GM19468 (cell line): ENCODE data around the gene ZC3H13.
A peak's percentile ranks its signal among the peaks of the same experiment; 100 is the strongest.

Source experiments
- ATAC-seq: cut with Tn5 transposase; IDR thresholded peaks from one replicate; pipeline ENCODE4 v1.9.1; 2021; ENCODE audit warnings: mild to moderate bottlenecking, moderate library complexity, moderate number of reproducible peaks; ENCODE audit not compliant: unreplicated experiment; ENCODE audit errors: extremely low read depth

ZC3H13 gene, protein sequence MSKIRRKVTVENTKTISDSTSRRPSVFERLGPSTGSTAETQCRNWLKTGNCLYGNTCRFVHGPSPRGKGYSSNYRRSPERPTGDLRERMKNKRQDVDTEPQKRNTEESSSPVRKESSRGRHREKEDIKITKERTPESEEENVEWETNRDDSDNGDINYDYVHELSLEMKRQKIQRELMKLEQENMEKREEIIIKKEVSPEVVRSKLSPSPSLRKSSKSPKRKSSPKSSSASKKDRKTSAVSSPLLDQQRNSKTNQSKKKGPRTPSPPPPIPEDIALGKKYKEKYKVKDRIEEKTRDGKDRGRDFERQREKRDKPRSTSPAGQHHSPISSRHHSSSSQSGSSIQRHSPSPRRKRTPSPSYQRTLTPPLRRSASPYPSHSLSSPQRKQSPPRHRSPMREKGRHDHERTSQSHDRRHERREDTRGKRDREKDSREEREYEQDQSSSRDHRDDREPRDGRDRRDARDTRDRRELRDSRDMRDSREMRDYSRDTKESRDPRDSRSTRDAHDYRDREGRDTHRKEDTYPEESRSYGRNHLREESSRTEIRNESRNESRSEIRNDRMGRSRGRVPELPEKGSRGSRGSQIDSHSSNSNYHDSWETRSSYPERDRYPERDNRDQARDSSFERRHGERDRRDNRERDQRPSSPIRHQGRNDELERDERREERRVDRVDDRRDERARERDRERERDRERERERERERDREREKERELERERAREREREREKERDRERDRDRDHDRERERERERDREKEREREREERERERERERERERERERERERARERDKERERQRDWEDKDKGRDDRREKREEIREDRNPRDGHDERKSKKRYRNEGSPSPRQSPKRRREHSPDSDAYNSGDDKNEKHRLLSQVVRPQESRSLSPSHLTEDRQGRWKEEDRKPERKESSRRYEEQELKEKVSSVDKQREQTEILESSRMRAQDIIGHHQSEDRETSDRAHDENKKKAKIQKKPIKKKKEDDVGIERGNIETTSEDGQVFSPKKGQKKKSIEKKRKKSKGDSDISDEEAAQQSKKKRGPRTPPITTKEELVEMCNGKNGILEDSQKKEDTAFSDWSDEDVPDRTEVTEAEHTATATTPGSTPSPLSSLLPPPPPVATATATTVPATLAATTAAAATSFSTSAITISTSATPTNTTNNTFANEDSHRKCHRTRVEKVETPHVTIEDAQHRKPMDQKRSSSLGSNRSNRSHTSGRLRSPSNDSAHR (N-terminal part only)

DNA sequence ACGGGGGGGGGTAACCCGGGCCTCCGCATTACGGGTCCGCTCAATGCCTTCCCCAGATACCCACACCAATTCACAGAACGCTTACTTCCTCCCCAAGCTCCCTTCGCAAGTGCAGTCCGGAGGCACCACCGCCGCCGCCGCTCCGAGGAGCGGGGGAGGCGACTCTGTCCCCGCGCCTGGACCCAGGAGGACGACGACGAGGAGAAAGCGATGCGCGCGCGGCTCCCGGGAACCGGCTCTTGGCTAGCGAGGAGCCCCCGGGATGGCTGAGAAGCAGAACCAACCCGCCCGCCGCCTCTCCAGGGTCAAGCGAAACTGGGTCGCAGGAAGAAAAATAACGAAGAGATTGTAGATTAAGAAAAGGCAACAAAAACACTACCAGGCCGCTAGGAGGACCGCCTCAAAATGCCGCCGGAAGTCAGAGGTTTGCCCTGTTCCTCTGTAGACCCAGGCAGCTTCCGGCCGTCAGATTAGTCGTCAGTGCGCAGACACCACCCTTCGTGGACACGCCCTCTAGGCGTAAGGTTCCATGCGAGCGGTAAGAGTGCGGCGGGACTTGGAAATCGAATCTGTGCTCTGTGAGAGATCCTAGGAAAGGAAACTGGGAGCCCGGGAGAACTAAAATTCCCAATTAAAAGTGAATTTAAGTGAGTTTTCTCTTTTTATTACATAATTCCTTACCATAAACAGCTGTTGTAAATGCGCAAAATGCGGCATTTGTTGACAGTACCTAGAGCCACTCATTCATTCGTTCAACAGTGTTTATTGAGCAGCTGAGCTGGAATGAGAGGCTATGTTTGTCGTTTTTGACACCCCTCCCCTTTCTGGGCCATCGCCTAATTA lies at the start of gene ZC3H13:
ZC3H13 (minus strand) TSS at position 428 of the 843 bp plus-strand sequence. CDS start 7,239 bp downstream, outside the sequence.
- peak; percentile 97 for ATAC-seq

GRCh38 chr13:46102255-46102605 lies 49.7 kb upstream of the ZC3H13 start:
- ATAC-seq: no peak

- ATAC-seq: no peak
Measured at GRCh38 chr13:46101484-46102254, 49.1 kb upstream of the ZC3H13 start.

GRCh38 chr13:46101002-46101401 lies 48.5 kb upstream of the ZC3H13 start:
- ATAC-seq: no peak

DNA sequence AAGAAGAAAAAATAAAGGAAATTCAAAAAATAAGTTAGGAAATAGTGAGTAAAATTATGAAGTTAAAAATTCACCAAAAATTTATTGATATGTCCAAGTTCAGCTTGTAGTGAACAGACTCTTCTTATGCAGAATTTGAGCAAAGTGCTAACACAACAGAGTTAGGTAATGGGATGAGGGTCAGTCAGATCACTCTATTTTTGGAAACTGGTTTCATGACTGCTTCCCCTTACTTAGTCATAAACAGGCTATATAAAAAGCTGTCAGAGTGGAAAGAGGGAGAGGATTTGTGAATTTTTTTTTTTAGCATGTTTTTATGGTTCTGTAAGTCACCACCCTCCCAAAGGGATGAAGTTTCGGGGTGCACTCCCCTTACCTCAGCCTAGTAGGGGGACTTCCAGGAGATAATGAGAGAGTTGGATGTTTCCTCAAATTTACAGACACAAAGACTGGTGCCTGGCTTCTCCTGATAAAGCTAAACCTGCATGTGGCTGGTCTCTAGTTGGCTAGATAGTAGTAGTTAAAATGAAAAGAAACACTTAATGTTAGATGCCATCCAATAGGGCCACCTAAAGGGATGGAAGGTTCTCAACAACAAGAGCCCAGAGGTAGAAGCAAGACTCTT lies 47.8 kb upstream of the ZC3H13 start:
- ATAC-seq: no peak

GRCh38 chr13:46097663-46098062 lies 45.1 kb upstream of the ZC3H13 start:
- ATAC-seq: no peak

DNA sequence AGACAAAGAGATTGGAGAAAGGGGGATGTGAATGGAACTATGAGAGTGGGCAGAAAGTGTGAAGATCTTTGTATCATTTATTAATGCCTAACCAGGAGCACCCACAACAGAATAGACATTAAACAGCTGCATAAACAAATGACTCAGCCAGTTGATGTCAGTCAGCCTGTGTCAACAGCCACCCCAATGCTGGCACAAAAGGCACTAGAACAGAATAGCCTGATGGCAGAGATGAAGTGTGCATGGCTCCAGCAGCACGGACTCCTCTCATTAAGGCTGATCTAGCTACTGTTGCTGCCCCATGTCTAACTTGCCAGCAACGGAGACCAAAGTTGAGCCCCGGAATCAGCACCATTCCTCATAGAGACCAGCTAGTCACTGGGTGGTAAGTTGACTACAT lies 44.5 kb upstream of the ZC3H13 start:
- ATAC-seq: no peak

DNA sequence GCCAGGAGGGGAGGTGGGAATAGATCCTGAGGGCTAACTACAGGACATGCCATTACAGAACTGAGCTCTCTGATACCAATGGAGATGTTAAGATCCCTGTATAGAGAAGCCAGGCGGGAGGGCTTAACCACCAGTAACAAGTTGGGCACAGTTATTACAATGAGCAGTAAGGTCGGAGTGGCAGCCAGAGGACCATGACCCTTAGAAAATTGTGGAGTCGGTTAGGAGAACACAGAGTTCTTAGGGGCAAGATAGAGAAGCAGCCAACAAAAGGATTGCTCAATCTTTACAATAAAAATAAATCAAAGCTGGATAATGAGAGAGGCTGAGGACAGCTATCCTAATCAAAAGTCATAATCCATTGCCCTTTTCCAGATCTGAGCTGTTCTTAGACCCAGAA lies 41.9 kb upstream of the ZC3H13 start:
- ATAC-seq: no peak

DNA sequence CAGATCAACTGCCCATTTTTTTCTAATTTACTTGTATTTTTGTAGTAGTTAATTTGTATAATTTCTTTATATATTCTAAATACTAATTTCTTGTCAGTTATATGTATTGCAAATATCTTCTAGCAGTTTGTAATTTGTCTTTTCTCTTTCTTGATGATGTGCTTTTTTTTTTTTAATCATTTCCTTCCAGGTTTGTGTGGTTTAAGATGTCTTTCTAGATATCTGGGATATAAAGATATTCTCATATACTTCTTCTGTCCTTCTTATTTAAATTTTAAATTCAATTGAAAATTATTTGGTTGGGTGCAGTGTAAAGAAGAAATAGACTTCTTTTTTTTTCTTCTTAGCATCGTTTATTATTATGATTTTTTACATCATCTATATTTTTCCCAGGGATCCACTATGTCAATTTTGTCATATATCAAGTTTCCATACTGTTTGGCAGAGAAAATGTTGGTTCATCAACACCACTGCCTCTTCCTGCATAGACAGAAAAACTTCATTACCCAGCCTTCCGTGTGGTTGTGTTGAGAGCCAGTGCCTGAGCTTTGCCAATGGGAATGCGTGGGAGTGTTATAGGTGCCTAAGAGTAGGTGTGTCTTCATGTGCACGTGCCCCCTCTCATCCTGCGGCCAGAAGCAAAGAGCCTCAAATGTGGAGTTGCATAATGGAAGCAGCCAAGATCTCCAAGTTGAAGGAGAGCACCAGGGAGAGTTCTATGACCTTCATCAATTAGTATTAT lies 36.4 kb upstream of the ZC3H13 start:
- no peak for ATAC-seq

GRCh38 chr13:46087481-46087880 lies 34.9 kb upstream of the ZC3H13 start:
- no peak for ATAC-seq

DNA sequence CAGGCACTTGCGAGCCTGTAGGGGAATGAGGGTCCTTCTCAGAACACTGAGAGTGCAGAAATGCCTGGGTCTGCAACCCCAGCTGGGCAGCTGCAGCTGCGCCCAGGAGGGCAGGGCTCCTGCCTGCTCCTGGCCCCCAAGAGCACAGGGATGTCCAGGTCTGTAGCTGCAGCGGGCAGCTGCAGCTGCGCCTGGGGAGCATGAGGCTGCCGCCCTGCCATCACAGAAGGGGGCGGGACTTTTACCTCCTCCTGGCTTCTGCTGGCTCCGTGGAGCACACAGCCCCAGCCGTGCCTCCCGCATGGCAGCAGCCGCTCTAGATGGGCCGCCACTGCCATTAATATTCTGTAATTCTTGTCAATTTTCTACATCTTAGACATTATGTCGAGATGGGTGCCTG lies 34.4 kb upstream of the ZC3H13 start:
- ATAC-seq: no peak

- no peak for ATAC-seq
Measured at GRCh38 chr13:46086421-46086922, 33.9 kb upstream of the ZC3H13 start.

GRCh38 chr13:46085737-46086136 lies 33.2 kb upstream of the ZC3H13 start:
- ATAC-seq: no peak

- no peak for ATAC-seq
Measured at GRCh38 chr13:46082324-46082723, 29.8 kb upstream of the ZC3H13 start.

DNA sequence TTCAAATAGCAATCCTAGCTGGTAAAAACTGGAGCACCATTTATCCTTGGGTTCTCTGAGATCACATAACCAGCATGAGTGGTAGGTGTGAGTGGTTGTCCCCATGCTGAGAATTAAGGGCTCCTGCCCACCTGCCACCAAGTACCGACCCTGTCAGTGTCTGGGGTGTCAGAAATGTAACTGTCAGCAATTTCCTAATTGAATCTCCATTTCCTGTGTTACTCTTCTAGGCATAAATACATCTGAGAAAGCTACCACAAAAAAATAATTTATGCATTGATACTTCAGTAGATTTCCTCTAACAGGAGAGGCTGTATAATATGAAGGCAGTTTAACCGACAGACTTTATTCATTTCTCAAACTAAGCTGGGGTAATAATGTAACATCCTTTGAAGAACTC lies 27.2 kb upstream of the ZC3H13 start:
- no peak for ATAC-seq

- no peak for ATAC-seq
Measured at GRCh38 chr13:46077265-46077664, 24.7 kb upstream of the ZC3H13 start.

DNA sequence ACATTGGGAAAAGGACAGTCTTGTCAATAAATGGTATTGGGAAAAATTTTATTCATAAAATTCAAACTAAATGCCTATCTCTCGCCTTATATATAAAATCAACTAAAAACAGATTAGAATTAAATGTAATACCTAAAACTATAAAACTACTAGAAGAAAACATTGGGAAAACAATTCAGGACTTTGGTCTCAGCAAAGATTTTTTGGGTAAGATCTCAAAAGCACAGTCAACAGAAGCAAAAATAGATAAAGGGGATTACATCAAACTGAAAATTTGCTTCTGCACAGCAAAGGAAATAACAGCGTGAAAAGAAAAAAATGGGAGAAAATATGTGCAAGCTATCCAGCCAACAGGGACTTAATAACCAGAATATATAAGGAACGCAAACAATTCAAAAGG lies 24.3 kb upstream of the ZC3H13 start:
- ATAC-seq: no peak

- no peak for ATAC-seq
Measured at GRCh38 chr13:46075811-46076210, 23.3 kb upstream of the ZC3H13 start.
